Measurements from ENCODE around the gene LANCL2. TPM values are rescaled to one million over a fixed set of nuclear protein-coding genes. Genes with fewer than 3 reads are reported as not detected.

The LANCL2 gene
- total and polyA plus RNA-seq, 4 donors: 6.2 to 11.9 (median 10.8) TPM

GRCh38 chr7:55441774-55442522 lies 76.8 kb downstream of the LANCL2 start:
- H3K9ac ChIP-seq (ENCODE audit: low read depth in 1 of 2, low read length in 2 of 2): no peak overlapping the region
- H3K9me3 ChIP-seq (ENCODE audit: control insufficient read depth in 4 of 4, low read length in 3 of 4): no peaks in the 10 kb centered on the region
- no peaks in the 10 kb centered on the region for H3K4me1 ChIP-seq (ENCODE audit: control insufficient read depth in 4 of 4, insufficient read depth in 4 of 4, low read length in 3 of 4)
- H3K4me3 ChIP-seq (ENCODE audit: low read depth in 1 of 3, low read length in 3 of 3): no peak overlapping the region
- DNase-seq (ENCODE audit: low spot score): no peak
- WGBS: 92% methylated on average over 7 of the region's 7 CpGs
- TF ChIP-seq HNF4G (IDR thresholded peaks at IDR 0.05) (no peak), SP1 (IDR thresholded peaks at IDR 0.05) (no peak)
- no peaks in the 10 kb centered on the region for H3K27me3 ChIP-seq (ENCODE audit: control insufficient read depth in 4 of 4, insufficient read depth in 4 of 4, low read length in 3 of 4)
- H3K36me3 ChIP-seq (ENCODE audit: control insufficient read depth in 4 of 4, insufficient read depth in 3 of 4, low read depth in 1 of 4, low read length in 3 of 4): no peaks in the 10 kb centered on the region
- no peak overlapping the region for H3K27ac ChIP-seq (ENCODE audit: low read depth in 1 of 2, low read length in 2 of 2)

DNA sequence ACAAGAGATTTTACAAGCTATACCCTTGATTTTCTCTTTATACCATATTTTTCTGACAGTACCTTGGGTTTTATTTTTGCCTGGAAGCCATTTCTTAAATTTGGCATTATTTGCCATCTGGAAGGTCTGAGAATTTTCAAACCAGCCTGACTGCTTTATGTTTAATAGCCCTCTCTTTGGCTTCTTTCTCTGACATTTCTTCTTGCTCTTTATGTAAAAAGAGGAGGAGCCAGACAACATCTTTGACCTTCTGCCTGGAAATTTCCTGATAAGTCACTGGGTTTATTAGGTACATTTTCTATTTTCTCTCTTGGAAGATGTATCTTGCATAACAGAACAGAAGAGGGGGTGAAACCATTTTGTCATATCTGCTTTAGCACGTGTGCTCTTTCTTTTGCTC lies 79.6 kb downstream of the LANCL2 start:
- peaks cover 0 to 1% (median 0%) of the 10 kb centered on the region in 4 donors for H3K36me3 ChIP-seq (ENCODE audit: control insufficient read depth in 4 of 4, insufficient read depth in 3 of 4, low read depth in 1 of 4, low read length in 3 of 4)
- H3K27ac ChIP-seq (ENCODE audit: low read depth in 1 of 2, low read length in 2 of 2): no peak overlapping the region
- peaks cover 0 to 4% (median 0%) of the 10 kb centered on the region in 4 donors for H3K4me1 ChIP-seq (ENCODE audit: control insufficient read depth in 4 of 4, insufficient read depth in 4 of 4, low read length in 3 of 4)
- no peaks in the 10 kb centered on the region for H3K27me3 ChIP-seq (ENCODE audit: control insufficient read depth in 4 of 4, insufficient read depth in 4 of 4, low read length in 3 of 4)
- WGBS: 62% methylated on average over 1 of the region's 1 CpG
- TF ChIP-seq ATF3 (IDR thresholded peaks at IDR 0.05): no peak
- no peak for TF ChIP-seq TAF1 (conservative IDR thresholded peaks at IDR 0.05)
- TF ChIP-seq NR2F2 (IDR thresholded peaks at IDR 0.05): no peak
- no peak for TF ChIP-seq FOXA1 (IDR thresholded peaks at IDR 0.05)
- no peak for TF ChIP-seq GABPA (IDR thresholded peaks at IDR 0.05 in 1 of 2, conservative IDR thresholded peaks at IDR 0.05 in 1 of 2)
- no peak for TF ChIP-seq RAD21 (IDR thresholded peaks at IDR 0.05)
- TF ChIP-seq, protein P1, sequence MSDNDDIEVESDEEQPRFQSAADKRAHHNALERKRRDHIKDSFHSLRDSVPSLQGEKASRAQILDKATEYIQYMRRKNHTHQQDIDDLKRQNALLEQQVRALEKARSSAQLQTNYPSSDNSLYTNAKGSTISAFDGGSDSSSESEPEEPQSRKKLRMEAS (IDR thresholded peaks at IDR 0.05): no peak
- DNase-seq (ENCODE audit: low spot score): no peak
- H3K9ac ChIP-seq (ENCODE audit: low read depth in 1 of 2, low read length in 2 of 2): no peak overlapping the region
- H3K4me3 ChIP-seq (ENCODE audit: low read depth in 1 of 3, low read length in 3 of 3): no peak overlapping the region
- no peaks in the 10 kb centered on the region for H3K9me3 ChIP-seq (ENCODE audit: control insufficient read depth in 4 of 4, low read length in 3 of 4)

DNA sequence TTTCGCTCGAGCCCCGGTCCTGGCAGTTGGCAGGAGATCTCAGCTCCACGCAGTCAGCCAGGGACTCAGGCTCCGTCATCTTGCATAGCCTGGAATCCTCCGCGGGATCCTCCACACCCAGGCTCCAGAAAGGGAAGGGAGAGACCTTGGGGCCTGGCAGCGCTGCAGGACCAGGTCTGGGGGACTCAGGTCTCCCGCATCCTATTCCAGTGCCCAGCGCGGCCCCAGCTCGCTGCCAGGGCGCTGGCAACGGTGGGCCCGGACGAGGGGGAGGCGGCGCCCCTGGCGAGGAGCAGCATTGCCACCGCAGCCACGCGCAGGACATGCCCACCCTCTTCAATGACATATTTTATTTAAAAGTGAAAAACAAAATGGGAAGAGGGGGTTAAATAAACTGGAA lies 83.4 kb downstream of the LANCL2 start:
- no peaks in the 10 kb centered on the region for H3K27me3 ChIP-seq (ENCODE audit: control insufficient read depth in 4 of 4, insufficient read depth in 4 of 4, low read length in 3 of 4)
- 77% methylated on average over 22 of the region's 22 CpGs for WGBS
- no peak overlapping the region for H3K9ac ChIP-seq (ENCODE audit: low read depth in 1 of 2, low read length in 2 of 2)
- H3K4me1 ChIP-seq (ENCODE audit: control insufficient read depth in 4 of 4, insufficient read depth in 4 of 4, low read length in 3 of 4): peaks cover 0 to 4% (median 0%) of the 10 kb centered on the region in 4 donors
- no peak overlapping the region for H3K27ac ChIP-seq (ENCODE audit: low read depth in 1 of 2, low read length in 2 of 2)
- TF ChIP-seq TAF1 (conservative IDR thresholded peaks at IDR 0.05) (no peak), ATF3 (IDR thresholded peaks at IDR 0.05) (no peak), RXRA (IDR thresholded peaks at IDR 0.05) (no peak), FOXA1 (IDR thresholded peaks at IDR 0.05) (no peak), HNF4G (IDR thresholded peaks at IDR 0.05) (no peak), HNF4A (conservative IDR thresholded peaks at IDR 0.05) (no peak), RAD21 (IDR thresholded peaks at IDR 0.05) (no peak), CTCF (IDR thresholded peaks at IDR 0.05; ENCODE audit: low read depth, low read length, missing input control) (no peak), EGR1 (IDR thresholded peaks at IDR 0.05; ENCODE audit: low read depth in 2 of 2) (no peak), YY1 (IDR thresholded peaks at IDR 0.05) (no peak), FOXA2 (IDR thresholded peaks at IDR 0.05) (no peak), GABPA (IDR thresholded peaks at IDR 0.05 in 1 of 2, conservative IDR thresholded peaks at IDR 0.05 in 1 of 2) (no peak), ZBTB33 (IDR thresholded peaks at IDR 0.05) (no peak), NR2F2 (IDR thresholded peaks at IDR 0.05) (no peak), SP1 (IDR thresholded peaks at IDR 0.05) (no peak)
- TF ChIP-seq, protein P1 (IDR thresholded peaks at IDR 0.05): no peak
- TF ChIP-seq, protein P2, sequence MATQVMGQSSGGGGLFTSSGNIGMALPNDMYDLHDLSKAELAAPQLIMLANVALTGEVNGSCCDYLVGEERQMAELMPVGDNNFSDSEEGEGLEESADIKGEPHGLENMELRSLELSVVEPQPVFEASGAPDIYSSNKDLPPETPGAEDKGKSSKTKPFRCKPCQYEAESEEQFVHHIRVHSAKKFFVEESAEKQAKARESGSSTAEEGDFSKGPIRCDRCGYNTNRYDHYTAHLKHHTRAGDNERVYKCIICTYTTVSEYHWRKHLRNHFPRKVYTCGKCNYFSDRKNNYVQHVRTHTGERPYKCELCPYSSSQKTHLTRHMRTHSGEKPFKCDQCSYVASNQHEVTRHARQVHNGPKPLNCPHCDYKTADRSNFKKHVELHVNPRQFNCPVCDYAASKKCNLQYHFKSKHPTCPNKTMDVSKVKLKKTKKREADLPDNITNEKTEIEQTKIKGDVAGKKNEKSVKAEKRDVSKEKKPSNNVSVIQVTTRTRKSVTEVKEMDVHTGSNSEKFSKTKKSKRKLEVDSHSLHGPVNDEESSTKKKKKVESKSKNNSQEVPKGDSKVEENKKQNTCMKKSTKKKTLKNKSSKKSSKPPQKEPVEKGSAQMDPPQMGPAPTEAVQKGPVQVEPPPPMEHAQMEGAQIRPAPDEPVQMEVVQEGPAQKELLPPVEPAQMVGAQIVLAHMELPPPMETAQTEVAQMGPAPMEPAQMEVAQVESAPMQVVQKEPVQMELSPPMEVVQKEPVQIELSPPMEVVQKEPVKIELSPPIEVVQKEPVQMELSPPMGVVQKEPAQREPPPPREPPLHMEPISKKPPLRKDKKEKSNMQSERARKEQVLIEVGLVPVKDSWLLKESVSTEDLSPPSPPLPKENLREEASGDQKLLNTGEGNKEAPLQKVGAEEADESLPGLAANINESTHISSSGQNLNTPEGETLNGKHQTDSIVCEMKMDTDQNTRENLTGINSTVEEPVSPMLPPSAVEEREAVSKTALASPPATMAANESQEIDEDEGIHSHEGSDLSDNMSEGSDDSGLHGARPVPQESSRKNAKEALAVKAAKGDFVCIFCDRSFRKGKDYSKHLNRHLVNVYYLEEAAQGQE (IDR thresholded peaks at IDR 0.05): no peak
- DNase-seq (ENCODE audit: low spot score): no peak
- H3K9me3 ChIP-seq (ENCODE audit: control insufficient read depth in 4 of 4, low read length in 3 of 4): no peaks in the 10 kb centered on the region
- H3K36me3 ChIP-seq (ENCODE audit: control insufficient read depth in 4 of 4, insufficient read depth in 3 of 4, low read depth in 1 of 4, low read length in 3 of 4): peaks cover 0 to 3% (median under 1%) of the 10 kb centered on the region in 4 donors
- H3K4me3 ChIP-seq (ENCODE audit: low read depth in 1 of 3, low read length in 3 of 3): no peak overlapping the region
